ELF-1 (cell line): Measurements from ENCODE around the gene SNAPC4.
"Not testable (repeated sequence)": the region's sequence is repeated elsewhere in the genome, so short reads cannot be mapped to it uniquely, and the experiment has no call there.

ENCODE experiments used
- DNase-seq: peaks from one replicate; pipeline ENCODE4 v3.0.0-alpha.2; 2016; ENCODE audit warnings: low read depth, low spot score

Gene SNAPC4

GRCh38 chr9:136410500-136411287, 10.7 kb upstream of the SNAPC4 start, which contains the start of the genes ENTR1 and PMPCA:
TSS of gene ENTR1 (minus strand) at chr9:136410614. CDS start at chr9:136410397, 217 bp downstream.
TSS of gene PMPCA (plus strand) at chr9:136410658. CDS start at chr9:136410669, 11 bp downstream.
- peak; percentile 88 for DNase-seq

DNA sequence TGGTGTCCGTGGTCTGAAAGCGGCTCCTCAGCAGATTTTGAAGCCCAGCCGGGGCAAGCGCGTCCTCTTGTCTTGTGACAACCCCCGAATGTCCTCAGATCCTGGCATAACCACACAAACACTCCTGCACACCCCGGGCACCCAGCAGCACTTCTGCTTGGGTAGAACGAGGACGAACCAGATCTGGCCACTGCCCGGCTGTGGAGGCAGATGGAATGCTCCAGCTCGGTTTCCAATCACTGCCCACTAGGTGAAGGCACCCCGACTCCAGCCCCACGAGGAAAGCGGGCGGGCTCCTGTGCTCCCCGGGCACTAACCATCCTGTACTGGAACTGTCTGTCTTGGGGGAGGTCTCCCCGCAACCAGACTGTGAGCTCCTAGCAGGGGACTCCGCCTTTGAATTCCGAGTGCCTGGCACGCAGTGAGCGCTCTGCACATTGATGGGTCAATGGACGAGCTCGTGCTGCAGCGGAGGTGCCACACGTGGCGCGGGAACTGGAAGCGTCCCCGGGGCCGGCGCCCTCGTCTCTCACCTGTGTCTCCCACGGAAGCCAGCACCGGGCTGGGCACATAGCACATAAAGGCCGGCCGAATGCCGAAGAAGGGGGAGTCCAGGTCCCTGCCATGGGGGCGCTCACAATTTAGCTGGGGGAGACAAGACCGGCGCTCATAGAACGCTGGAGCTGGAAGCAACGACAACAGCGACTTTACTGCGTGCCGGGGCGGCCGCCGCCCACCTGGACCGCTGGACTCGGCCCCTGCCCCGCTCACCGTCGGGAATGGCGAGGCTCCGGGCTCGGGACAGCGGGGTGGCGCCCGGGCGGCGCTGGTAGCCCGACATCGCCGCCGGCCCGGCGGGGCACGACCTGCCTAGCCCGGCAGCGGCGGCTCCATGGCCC, 9.8 kb upstream of the SNAPC4 start:
- DNase-seq: peak; percentile 50

DNA sequence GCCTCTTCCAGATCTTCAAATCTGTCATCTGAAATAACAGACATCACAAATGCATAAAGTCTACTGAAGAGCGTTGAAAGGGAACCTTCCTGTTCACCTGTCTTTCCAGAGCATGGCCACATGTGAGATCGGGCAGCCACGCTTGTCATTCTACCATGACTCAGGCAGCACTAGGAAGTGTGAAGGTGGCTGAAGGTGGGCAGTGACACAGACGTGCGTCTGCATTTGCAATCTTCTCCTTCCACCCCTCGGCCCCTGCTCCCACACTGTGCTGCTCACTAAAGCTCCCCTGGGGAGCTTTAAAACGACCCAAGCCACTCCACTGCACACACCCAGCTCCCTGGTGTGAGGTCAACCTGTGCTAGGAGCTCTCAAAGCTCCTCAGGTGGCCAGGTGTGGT, 7.9 kb upstream of the SNAPC4 start:
- no peak for DNase-seq

- DNase-seq: not testable (repeated sequence)
Measured at GRCh38 chr9:136407061-136407460, 7.1 kb upstream of the SNAPC4 start.

DNA sequence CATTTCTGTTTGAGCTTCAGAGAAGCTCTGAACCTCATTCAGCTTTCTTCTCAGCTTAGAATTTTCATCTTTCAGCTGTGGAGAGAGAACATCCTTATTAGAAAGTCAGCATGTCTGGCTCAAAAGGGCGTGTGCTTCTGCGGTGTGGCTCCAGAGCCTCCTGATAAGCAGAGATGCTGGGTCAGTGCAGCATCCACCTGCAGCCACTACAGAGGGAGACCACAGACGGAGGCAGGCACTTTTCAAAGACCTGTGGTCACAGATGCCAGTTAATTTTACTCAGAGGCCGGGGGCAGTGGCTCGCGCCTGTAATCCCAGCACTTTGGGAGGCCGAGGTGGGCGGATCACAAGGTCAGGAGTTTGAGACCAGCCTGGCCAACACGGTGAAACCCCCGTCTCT, 5.9 kb upstream of the SNAPC4 start:
- not testable (repeated sequence) for DNase-seq

- no peak for DNase-seq
Measured at GRCh38 chr9:136405481-136405880, 5.5 kb upstream of the SNAPC4 start.

DNA sequence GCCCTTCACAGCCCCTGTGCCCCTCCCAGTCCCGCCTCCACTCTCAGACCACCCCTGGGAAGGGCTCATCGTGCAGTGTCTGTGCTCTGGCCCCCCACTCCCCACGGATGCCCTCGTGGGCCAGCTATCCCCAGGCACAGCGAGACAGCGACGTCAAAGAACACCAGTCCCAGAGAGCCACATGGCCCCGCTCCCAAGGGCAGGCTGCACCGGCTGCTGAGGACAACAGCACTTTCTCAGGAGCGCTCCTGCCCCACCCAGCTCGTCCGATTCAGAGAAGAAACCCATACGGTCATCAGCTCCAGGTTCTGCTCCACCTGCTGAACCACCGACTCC, 4.8 kb upstream of the SNAPC4 start:
- DNase-seq: no peak

DNA sequence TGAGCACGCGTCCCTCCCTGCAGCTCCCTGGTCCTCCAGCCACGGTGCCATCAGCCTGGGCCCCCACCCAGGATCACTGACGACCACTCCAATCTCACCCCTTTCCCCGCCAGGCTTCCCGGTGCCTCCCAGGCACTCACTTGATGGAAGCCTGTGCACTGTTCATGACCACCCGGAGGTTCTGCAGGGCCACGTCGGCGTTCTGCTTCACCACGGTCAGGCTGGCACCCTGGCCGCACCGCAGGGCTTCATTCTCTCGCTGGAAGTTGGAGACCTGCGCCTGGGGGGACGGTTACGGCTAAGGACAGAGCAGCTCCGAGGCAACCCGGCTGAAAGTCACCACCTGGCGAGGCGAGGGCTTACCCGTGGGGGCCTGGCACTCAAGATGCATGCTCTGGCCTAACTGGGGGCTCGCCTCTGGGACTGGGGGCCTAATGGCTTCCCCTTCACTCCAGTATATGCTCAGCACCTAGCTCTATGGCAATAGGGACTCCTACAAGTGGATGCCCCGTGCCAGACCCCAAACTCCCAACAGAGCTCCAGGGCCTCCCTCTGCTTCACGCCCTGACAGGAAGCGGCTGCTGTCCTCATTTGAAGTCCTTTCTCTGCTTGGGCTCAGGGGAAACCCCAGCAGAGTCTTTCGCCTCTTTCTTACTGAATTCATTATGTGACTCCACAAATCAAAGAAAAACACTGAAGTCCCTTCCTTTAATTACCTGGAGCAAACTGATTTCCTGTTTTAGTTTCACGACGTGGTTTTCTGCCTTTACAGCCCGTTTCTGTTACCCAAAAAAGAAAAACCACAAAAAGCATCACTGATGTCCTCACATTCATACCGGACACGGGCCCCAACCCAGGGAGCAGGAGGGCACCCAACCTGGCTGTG, 4.2 kb upstream of the SNAPC4 start:
- no peak for DNase-seq

DNA sequence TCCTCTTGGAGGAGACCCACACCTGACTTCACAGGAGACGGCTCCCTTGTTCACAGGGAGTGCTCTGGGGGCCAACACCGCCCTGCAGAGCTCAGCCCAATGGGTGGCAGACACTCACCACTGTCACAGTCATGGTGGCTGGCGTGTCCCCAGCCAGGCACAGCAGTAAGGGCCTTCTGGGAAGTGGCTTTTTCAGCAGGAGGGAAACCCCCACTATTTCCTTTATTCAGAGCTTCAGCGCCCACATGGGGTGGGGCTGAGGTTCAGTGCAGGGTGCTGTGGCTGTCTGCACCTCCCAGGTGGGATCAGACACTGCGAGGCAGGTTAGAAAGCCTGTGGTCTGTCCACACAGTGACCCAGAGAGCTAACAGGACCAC, 3.6 kb upstream of the SNAPC4 start:
- no peak for DNase-seq

DNA sequence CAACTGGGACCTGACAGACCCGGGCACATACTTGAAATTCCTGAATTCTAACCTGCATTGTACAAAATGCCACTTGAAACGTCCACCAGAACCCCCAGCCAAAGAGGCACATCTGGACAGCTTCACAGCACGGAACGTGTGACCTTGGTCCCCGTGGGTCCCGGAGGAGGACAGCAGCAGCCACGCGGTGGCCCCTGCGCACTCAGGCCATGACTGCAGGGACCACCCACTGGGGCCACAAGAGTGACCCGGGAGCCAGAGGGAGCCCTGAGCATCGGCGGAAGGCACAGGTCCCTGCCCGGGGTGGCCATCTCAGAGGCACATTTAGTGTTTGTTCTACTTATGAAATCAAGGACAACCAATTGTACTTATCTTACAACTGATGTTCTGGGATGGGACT, 2.1 kb upstream of the SNAPC4 start:
- DNase-seq: peak; percentile 14

- no peak for DNase-seq
Measured at GRCh38 chr9:136401173-136401922, 1.4 kb upstream of the SNAPC4 start.

DNA sequence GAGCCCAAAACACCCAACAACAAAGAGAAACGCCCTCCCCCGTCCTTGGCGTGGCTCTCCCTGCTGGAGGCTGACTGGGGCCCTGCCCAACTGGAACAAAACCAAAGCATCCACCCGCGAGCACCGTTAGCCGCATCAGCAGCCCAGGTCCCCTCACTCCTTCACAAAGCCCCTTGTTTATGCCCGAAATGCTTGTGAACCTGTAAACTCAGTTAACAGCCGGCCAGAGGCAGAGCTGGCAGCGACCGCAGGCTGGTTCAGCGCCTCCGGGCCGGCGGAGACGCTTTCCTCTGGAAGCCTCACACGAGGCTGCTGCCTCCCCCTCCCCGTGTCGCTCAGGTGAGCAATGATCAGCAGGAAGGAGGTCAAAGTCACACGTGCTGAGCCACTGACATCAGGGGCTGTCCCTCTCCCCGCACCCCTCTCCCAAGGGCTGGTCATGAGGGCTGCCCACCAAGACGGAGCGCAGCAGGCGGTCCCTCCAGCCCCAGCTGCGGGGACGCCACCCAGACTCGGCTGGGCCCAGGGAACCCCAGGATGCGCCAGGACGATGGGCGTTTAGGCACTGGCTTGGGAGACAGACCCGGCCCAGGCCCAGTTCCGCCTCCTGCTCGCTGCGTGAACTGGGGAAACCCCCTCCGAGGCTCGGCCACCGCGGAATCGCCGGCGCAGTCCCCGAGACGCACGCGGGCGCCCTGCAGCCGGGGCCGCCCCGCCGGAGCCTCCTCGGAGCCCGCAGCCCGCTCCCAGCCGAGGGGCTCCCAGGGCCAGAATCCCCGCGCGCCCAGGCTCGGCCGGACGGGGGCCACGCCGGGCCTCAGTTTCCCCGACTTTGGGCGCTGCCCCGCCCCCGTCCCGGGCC, 563 bp downstream of the SNAPC4 start:
- DNase-seq: peak; percentile 31

DNA sequence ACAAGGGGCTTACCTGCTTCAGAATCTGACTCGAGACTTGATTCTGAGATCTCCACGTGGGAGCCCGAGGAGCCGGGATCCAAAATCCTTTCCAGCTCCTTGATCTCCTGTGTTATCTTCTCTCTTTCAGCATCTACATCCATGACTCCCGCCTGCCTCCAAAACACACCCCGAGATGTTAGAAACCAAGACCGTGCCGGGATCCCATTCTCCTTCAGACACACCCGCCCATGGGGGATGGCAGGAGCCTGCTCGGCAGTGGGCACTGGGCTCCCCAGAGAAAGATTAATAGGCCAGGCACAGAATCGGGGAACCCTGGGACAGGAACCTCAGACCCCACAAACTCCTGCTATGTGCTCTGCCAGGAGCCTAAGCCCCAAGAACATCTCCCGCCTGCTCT, 1.7 kb downstream of the SNAPC4 start:
- no peak for DNase-seq

GRCh38 chr9:136397643-136398042, 2.3 kb downstream of the SNAPC4 start:
- DNase-seq: no peak

DNA sequence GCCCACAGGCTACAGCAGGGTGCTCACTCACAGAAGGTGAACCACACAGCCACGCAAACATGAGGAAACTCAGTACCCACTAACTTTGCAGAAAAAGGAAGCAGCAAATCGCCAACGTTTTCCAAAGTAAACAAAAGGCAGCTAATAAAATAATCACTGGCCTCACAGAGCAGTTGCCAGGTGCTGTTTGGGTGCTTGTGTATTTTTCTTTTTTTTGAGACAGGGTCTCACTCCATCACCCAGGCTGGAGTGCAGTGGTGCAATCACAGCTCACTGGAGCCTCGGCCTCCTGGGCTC, 3.8 kb downstream of the SNAPC4 start:
- no peak for DNase-seq

- no peak for DNase-seq
Measured at GRCh38 chr9:136395345-136396218, 4.4 kb downstream of the SNAPC4 start.

DNA sequence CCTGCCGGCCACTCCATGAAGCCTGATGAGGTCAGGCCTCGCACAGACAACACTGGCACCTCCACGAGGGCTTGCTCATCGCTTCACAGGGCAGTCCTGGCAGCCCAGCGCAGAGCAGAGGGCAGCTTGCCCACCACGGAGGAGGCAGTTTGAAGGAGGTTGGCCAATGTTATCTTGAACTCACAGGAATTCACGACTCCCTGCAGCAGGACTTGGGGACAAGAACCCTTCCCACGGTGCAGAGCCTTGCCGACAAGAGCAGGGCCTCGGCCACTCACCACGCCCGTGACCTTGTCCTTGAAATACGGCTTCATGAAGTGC, 5.0 kb downstream of the SNAPC4 start:
- no peak for DNase-seq

- DNase-seq: no peak
Measured at GRCh38 chr9:136394312-136395019, 5.5 kb downstream of the SNAPC4 start.

- no peak for DNase-seq
Measured at GRCh38 chr9:136393531-136393930, 6.4 kb downstream of the SNAPC4 start.
